ENCODE results near the gene GPC6.
A peak's percentile ranks its signal among the peaks of the same experiment; 100 is the strongest.

Gene GPC6

GRCh38 chr13:93956426-93956825, 729.8 kb downstream of the GPC6 start:
- Histone ChIP-seq H3K9me3 (ENCODE audit: severe bottlenecking) (no peaks in the 10 kb centered on the region), H3K27ac (ENCODE audit: poor library complexity, severe bottlenecking) (no peak overlapping the region), H3K4me1 (ENCODE audit: insufficient read depth, poor library complexity, severe bottlenecking) (no peaks in the 10 kb centered on the region), H3K4me3 (ENCODE audit: severe bottlenecking) (no peak overlapping the region), H3K36me3 (ENCODE audit: low read depth) (no peaks in the 10 kb centered on the region), H3K27me3 (ENCODE audit: insufficient read depth, poor library complexity, severe bottlenecking) (no peaks in the 10 kb centered on the region)
- no peak for TF ChIP-seq CTCF (IDR thresholded peaks at IDR 0.05; ENCODE audit: poor library complexity, severe bottlenecking)
- no peak for DNase-seq (ENCODE audit: low spot score)
- no peak for ATAC-seq (ENCODE audit: low read depth)

DNA sequence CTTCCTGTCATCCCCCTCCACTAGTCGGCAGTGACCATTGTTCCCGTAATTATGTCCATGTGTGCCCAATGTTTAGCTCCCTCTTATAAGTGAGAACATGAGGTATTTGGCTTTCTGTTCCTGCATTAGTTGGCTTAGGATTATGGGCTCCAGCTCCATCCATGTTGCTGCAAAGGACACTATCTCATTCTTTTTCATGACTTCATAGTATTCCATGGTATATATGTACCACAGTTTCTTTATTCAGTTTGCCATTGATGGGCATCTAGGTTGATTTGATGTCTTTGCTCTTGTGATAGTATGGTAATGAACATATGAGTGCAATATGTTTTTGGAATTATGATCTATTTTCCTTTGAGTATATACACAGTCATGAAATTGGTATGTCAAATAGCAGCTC, 730.8 kb downstream of the GPC6 start:
- Histone ChIP-seq H3K36me3 (ENCODE audit: low read depth) (no peaks in the 10 kb centered on the region), H3K27me3 (ENCODE audit: insufficient read depth, poor library complexity, severe bottlenecking) (no peaks in the 10 kb centered on the region), H3K4me3 (ENCODE audit: severe bottlenecking) (no peak overlapping the region), H3K9me3 (ENCODE audit: severe bottlenecking) (no peaks in the 10 kb centered on the region), H3K4me1 (ENCODE audit: insufficient read depth, poor library complexity, severe bottlenecking) (no peaks in the 10 kb centered on the region), H3K27ac (ENCODE audit: poor library complexity, severe bottlenecking) (no peak overlapping the region)
- TF ChIP-seq CTCF (IDR thresholded peaks at IDR 0.05; ENCODE audit: poor library complexity, severe bottlenecking) = no peak
- ATAC-seq (ENCODE audit: low read depth) (no peak), DNase-seq (ENCODE audit: low spot score) (no peak)

DNA sequence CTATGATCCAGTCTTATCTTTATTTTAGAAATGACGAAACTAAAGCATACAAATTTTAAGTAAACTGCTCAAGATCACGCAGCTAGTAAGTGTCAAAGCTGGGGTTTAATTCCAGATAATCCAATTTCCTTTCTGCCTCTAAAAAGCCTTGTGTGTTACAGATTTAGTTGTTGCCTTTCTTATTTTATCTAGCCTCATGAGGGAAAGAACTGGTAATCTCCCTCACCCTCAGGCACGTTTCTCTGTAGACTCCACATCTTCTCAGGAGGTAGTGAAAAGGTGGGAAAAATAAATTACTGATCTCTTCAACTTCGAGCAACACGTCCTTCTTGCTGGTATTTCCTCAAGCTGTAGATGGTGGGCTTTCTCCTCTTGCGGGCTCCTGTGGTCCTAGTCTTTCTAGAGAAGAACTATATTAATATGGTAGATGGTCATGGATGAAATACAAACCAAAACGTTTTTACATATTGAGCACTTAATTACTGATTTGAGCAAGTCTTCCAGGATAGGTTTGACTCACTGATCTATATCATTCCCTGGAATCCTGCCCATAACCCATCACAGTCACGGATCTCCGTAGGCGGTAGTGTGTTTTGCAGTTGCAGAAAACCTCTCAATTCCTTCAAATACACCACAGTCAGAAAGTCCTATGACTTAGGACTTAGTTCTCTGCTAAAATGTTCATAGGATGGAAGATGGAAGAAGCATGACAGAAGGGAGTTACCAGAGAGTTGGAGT, 733.4 kb downstream of the GPC6 start:
- H3K4me3 ChIP-seq (ENCODE audit: severe bottlenecking) = no peak overlapping the region
- ATAC-seq (ENCODE audit: low read depth) (no peak), DNase-seq (ENCODE audit: low spot score) (no peak)
- H3K27me3 ChIP-seq (ENCODE audit: insufficient read depth, poor library complexity, severe bottlenecking) = no peaks in the 10 kb centered on the region
- no peaks in the 10 kb centered on the region for H3K9me3 ChIP-seq (ENCODE audit: severe bottlenecking)
- no peak for TF ChIP-seq CTCF (IDR thresholded peaks at IDR 0.05; ENCODE audit: poor library complexity, severe bottlenecking)
- H3K4me1 ChIP-seq (ENCODE audit: insufficient read depth, poor library complexity, severe bottlenecking) = peaks cover 8% of the 10 kb centered on the region
- no peak overlapping the region for H3K27ac ChIP-seq (ENCODE audit: poor library complexity, severe bottlenecking)
- H3K36me3 ChIP-seq (ENCODE audit: low read depth) = no peaks in the 10 kb centered on the region

GRCh38 chr13:93963266-93964145, 736.9 kb downstream of the GPC6 start:
- Histone ChIP-seq H3K27me3 (ENCODE audit: insufficient read depth, poor library complexity, severe bottlenecking) (no peaks in the 10 kb centered on the region), H3K27ac (ENCODE audit: poor library complexity, severe bottlenecking) (peak overlapping the region; percentile 24), H3K4me3 (ENCODE audit: severe bottlenecking) (no peak overlapping the region), H3K9me3 (ENCODE audit: severe bottlenecking) (no peaks in the 10 kb centered on the region), H3K36me3 (ENCODE audit: low read depth) (no peaks in the 10 kb centered on the region), H3K4me1 (ENCODE audit: insufficient read depth, poor library complexity, severe bottlenecking) (peaks cover 8% of the 10 kb centered on the region)
- no peak for DNase-seq (ENCODE audit: low spot score)
- TF ChIP-seq CTCF (IDR thresholded peaks at IDR 0.05; ENCODE audit: poor library complexity, severe bottlenecking) = no peak
- peak; percentile 68 for ATAC-seq (ENCODE audit: low read depth)
